ENCODE measurements around the gene APIP. TPM values are rescaled to one million over a fixed set of nuclear protein-coding genes. Genes with fewer than 3 reads are reported as not detected.
A peak's percentile ranks its signal among the peaks of the same experiment; 100 is the strongest.

Gene APIP
- total RNA-seq, 2 donors from 2014 or later, result 23.9 to 33.1 TPM

- Histone ChIP-seq H3K9me3 (no peaks in the 10 kb centered on the region), H3K36me3 (no peaks in the 10 kb centered on the region), H3K4me1 (replicated peaks) (no peaks in the 10 kb centered on the region), H3K27ac (no peak overlapping the region), H3K27me3 (replicated peaks; ENCODE audit: insufficient read depth) (no peaks in the 10 kb centered on the region), H3K4me3 (no peak overlapping the region)
- DNase-seq (ENCODE audit: low spot score), result no peak
- TF ChIP-seq CTCF (IDR thresholded peaks at IDR 0.05), result no peak
- no peak for TF ChIP-seq POLR2A (IDR thresholded peaks at IDR 0.05)
- no peak for TF ChIP-seq POLR2AphosphoS5 (IDR thresholded peaks at IDR 0.05)
- intact Hi-C loops (cut with DNase I), result loop anchor here (2.0 to 10.0 kb wide), 3 partner anchors 376 to 558 kb away; no protein-coding TSS in a partner anchor
These were observed 10.6 kb upstream of the APIP start for GRCh38 chr11:34926831-34927132.

- Histone ChIP-seq H3K27me3 (replicated peaks; ENCODE audit: insufficient read depth) (no peaks in the 10 kb centered on the region), H3K4me1 (replicated peaks) (no peaks in the 10 kb centered on the region), H3K36me3 (no peaks in the 10 kb centered on the region), H3K9me3 (no peaks in the 10 kb centered on the region), H3K27ac (no peak overlapping the region), H3K4me3 (no peak overlapping the region)
- TF ChIP-seq POLR2A (IDR thresholded peaks at IDR 0.05) (no peak), POLR2AphosphoS5 (IDR thresholded peaks at IDR 0.05) (peak; percentile 35), CTCF (IDR thresholded peaks at IDR 0.05) (peak in 3 of 4 experiments; percentile 80 to 92 (median 84))
- no peak for DNase-seq (ENCODE audit: low spot score)
- 9% methylated on average over 2 of the region's 2 CpGs for WGBS
- intact Hi-C loops (cut with DNase I), result loop anchor here (2.0 to 10.0 kb wide), 3 partner anchors 377 to 559 kb away; no protein-coding TSS in a partner anchor
These were observed 10.1 kb upstream of the APIP start for GRCh38 chr11:34926101-34926830.

- intact Hi-C loops (cut with DNase I), result loop anchor here (10.0 kb wide), 1 partner anchor 560 kb away; no protein-coding TSS in a partner anchor
- DNase-seq (ENCODE audit: low spot score), result no peak
- Histone ChIP-seq H3K4me3 (no peak overlapping the region), H3K36me3 (no peaks in the 10 kb centered on the region), H3K9me3 (no peaks in the 10 kb centered on the region), H3K27ac (peak overlapping the region in 1 of 2 donors; percentile 42), H3K4me1 (replicated peaks) (no peaks in the 10 kb centered on the region), H3K27me3 (replicated peaks; ENCODE audit: insufficient read depth) (no peaks in the 10 kb centered on the region)
- 38% methylated on average over 3 of the region's 3 CpGs for WGBS
- TF ChIP-seq POLR2A (IDR thresholded peaks at IDR 0.05) (no peak), CTCF (IDR thresholded peaks at IDR 0.05) (no peak), POLR2AphosphoS5 (IDR thresholded peaks at IDR 0.05) (no peak)
These were observed 8.5 kb upstream of the APIP start for GRCh38 chr11:34924714-34925113.

GRCh38 chr11:34921156-34921555 is 5.0 kb upstream of the APIP start:
- Histone ChIP-seq H3K36me3 (no peaks in the 10 kb centered on the region), H3K27ac (no peak overlapping the region), H3K4me3 (no peak overlapping the region), H3K4me1 (replicated peaks) (no peaks in the 10 kb centered on the region), H3K27me3 (replicated peaks; ENCODE audit: insufficient read depth) (no peaks in the 10 kb centered on the region), H3K9me3 (no peaks in the 10 kb centered on the region)
- no peak for DNase-seq (ENCODE audit: low spot score)
- 92% methylated on average over 4 of the region's 4 CpGs for WGBS
- intact Hi-C loops (cut with DNase I), result loop anchor here (10.0 kb wide), 1 partner anchor 564 kb away; no protein-coding TSS in a partner anchor
- no peak for TF ChIP-seq POLR2A (IDR thresholded peaks at IDR 0.05)
- TF ChIP-seq POLR2AphosphoS5 (IDR thresholded peaks at IDR 0.05), result no peak
- no peak for TF ChIP-seq CTCF (IDR thresholded peaks at IDR 0.05)
